ENCODE data around the gene TNFRSF4. TPM values are rescaled to one million over a fixed set of nuclear protein-coding genes. Genes with fewer than 3 reads are reported as not detected.

The TNFRSF4 gene
- total and polyA plus RNA-seq, 8 donors, result 2.0 to 4.5 (median 3.1) TPM

GRCh38 chr1:1200876-1201810 lies 12.8 kb downstream of the TNFRSF4 start:
- Histone ChIP-seq H3K27ac (peak overlapping the region in 1 of 2 donors; percentile 13), H3K4me1 (peaks cover 0 to 16% of the 10 kb centered on the region in 2 donors), H3K4me3 (peak overlapping the region; percentile 13 to 39), H3K27me3 (peaks cover 7 to 74% of the 10 kb centered on the region in 2 donors), H3K36me3 (no peaks in the 10 kb centered on the region), H3K9me3 (no peaks in the 10 kb centered on the region)
- no peak for TF ChIP-seq CTCF (IDR thresholded peaks at IDR 0.05)
- ATAC-seq (peak; percentile 74), DNase-seq (peak in 3 of 4 donors; percentile 30 to 85 (median 67))
- intact Hi-C loops (cut with DNase I), result no loop called here

GRCh38 chr1:1199961-1200875 lies 13.7 kb downstream of the TNFRSF4 start:
- H3K9me3 ChIP-seq, result peaks cover 0 to 5% of the 10 kb centered on the region in 2 donors
- peak overlapping the region in 1 of 2 donors; percentile 39 for H3K4me3 ChIP-seq
- no peak for TF ChIP-seq CTCF (IDR thresholded peaks at IDR 0.05)
- peaks cover 0 to 64% of the 10 kb centered on the region in 2 donors for H3K27me3 ChIP-seq
- H3K36me3 ChIP-seq, result no peaks in the 10 kb centered on the region
- peak in 1 of 4 donors; percentile 76 for DNase-seq
- no peak overlapping the region for H3K27ac ChIP-seq
- ATAC-seq, result no peak
- H3K4me1 ChIP-seq, result peaks cover 0 to 13% of the 10 kb centered on the region in 2 donors
- intact Hi-C loops (cut with DNase I), result no loop called here

- intact Hi-C loops (cut with DNase I), result no loop called here
- DNase-seq, result peak in 1 of 4 donors; percentile 65
- Histone ChIP-seq H3K27ac (no peak overlapping the region), H3K4me1 (peaks cover 0 to 13% of the 10 kb centered on the region in 2 donors), H3K27me3 (peaks cover 0 to 56% of the 10 kb centered on the region in 2 donors), H3K4me3 (no peak overlapping the region), H3K36me3 (no peaks in the 10 kb centered on the region), H3K9me3 (peaks cover 0 to 11% of the 10 kb centered on the region in 2 donors)
- TF ChIP-seq CTCF (IDR thresholded peaks at IDR 0.05), result no peak
- ATAC-seq, result no peak
These were observed 14.6 kb downstream of the TNFRSF4 start for GRCh38 chr1:1199141-1199960.

- H3K9me3 ChIP-seq, result peaks cover 0 to 11% of the 10 kb centered on the region in 2 donors
- H3K36me3 ChIP-seq, result no peaks in the 10 kb centered on the region
- peaks cover 0 to 48% of the 10 kb centered on the region in 2 donors for H3K27me3 ChIP-seq
- H3K4me1 ChIP-seq, result peaks cover 0 to 13% of the 10 kb centered on the region in 2 donors
- DNase-seq (peak in 1 of 4 donors; percentile 60), ATAC-seq (no peak)
- TF ChIP-seq CTCF (IDR thresholded peaks at IDR 0.05), result no peak
- H3K4me3 ChIP-seq, result no peak overlapping the region
- intact Hi-C loops (cut with DNase I), result no loop called here
- no peak overlapping the region for H3K27ac ChIP-seq
These were observed 15.4 kb downstream of the TNFRSF4 start for GRCh38 chr1:1198423-1199140.

All from left lung (tissue), 10 donors.